Stimulated activated CD4-positive, alpha-beta T cell treated with anti-CD3 and anti-CD28 coated beads, Interleukin-4, amount 100 ng/mL, for 48 hours (primary cell): ENCODE data around the gene RPGRIP1.
"Not testable (repeated sequence)": the region's sequence is repeated elsewhere in the genome, so short reads cannot be mapped to it uniquely, and the experiment has no call there.

Source experiments
- DNase-seq, 2 donors: peaks; one replicate each; pipeline ENCODE4 v3.0.0-alpha.2; 2020; ENCODE audit warnings: low read depth in 2 of 2

The RPGRIP1 gene

GRCh38 chr14:21258889-21259787 is 20.7 kb upstream of the RPGRIP1 start:
- no peak for DNase-seq

GRCh38 chr14:21261824-21262223 is 18.1 kb upstream of the RPGRIP1 start:
- no peak for DNase-seq

- DNase-seq = no peak
These were observed 17.5 kb upstream of the RPGRIP1 start for GRCh38 chr14:21262410-21262809.

- no peak for DNase-seq
These were observed 16.4 kb upstream of the RPGRIP1 start for GRCh38 chr14:21263284-21264024.

- no peak for DNase-seq
These were observed 15.7 kb upstream of the RPGRIP1 start for GRCh38 chr14:21264025-21264801.

GRCh38 chr14:21267431-21267845 is 12.4 kb upstream of the RPGRIP1 start:
- no peak for DNase-seq

DNA sequence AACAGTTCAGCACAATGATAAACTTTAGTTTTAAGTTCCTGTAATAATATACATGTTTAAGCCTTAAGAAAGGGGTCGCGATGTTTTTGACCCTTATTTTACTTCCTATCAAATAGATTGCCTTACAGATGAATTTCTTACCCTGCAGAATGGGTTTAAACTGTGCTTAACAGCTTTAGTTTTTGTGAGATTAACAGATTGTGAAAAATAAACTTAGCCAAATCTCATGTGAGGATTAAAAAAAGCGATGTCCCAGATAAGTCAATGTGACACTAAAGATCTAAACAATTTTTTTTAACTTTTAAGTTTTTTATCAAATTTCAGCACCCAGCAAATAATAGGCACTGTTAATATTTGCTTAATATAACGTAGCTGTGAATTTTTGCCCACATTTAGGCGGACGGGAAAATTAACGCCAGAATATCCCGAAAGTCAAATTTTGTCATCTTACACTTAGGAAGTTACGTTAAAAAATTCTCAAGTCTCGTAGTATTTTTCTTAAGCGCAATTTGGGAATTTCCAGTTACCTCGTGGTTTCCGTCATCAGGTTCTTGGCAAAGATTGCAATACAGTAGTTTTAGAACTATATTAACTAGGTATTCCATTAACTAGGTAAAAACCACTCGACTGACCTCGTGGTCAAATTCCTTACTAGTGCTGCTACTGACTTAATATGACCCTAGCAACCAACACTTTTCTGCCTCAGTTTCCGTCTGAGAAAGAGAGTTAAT is 11.8 kb upstream of the RPGRIP1 start:
- DNase-seq = no peak

DNA sequence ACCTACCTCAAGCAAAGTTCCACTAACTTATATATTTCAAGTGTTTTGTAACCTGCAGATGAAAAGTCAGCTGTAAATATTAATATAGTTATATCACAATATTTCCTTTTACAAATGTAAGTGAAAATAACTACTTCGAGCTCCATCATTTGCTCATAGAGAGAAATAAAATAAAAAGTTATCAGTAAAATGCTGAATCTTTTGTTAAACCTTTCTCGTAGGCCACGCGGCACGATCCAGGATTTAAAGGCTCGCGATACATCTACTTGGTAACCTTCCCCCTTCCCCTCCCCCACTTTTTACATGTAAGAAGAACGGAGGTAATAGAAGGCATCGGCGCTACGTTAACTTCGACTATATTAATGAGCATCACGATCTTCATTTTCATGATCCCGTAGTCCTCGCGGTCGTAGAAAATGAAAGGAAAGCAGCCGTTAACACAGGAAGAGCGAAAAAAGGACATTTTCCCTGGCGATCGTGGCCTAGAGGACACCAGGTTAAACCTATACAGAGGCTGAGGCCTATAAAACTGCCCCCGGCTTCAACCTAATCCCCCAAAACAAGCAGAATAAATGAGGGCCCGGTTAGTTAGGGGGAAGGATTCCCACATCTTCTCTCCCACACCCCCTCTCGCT is 11.1 kb upstream of the RPGRIP1 start:
- DNase-seq = no peak

DNA sequence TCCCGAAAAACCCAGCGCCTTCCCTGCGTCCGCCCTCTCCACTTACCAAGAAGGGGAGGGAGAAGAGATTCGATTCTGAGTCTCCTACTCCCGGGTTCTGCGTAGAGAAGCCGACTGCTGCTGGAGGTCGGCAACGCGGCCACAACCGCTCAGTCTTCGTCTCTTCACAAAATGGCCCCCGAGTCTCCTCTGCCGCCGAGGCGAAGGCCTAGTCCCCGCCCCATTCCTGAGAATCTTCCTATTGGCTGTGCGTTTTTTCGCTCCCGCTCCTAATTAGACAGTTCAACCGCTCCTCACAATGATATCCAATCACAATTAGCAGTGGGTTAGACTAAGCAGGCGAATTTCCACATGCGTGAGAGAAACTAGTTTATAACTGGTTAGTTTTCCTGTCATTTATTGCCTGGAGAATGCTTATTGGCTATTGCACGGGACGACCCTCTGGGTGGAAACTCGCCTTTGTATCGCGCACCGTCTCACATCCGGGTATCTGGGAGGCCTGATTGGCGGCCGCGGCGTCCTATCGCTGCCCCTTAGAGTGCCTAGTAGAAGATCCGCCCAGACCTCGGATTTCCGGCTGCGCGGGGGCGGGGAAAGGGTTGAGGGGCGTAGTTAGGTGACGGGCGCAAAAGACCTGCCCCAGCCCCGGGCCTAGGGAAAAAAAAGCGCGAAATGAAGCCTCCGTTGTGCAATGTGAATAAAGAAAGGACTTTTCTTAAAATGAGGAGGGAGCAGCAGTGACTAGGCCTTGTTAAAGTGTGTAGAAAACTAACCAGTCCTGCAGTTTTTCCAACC is 10.4 kb upstream of the RPGRIP1 start, which contains the start of gene HNRNPC:
TSS of gene HNRNPC (minus strand) at position 191 of the 795 bp plus-strand sequence. CDS start 35,249 bp downstream, outside the sequence.
- peak; percentile 100 for DNase-seq

- DNase-seq = not testable (repeated sequence)
These were observed 7.2 kb upstream of the RPGRIP1 start for GRCh38 chr14:21272661-21273060.

GRCh38 chr14:21275261-21275858 is 4.5 kb upstream of the RPGRIP1 start:
- DNase-seq = no peak

DNA sequence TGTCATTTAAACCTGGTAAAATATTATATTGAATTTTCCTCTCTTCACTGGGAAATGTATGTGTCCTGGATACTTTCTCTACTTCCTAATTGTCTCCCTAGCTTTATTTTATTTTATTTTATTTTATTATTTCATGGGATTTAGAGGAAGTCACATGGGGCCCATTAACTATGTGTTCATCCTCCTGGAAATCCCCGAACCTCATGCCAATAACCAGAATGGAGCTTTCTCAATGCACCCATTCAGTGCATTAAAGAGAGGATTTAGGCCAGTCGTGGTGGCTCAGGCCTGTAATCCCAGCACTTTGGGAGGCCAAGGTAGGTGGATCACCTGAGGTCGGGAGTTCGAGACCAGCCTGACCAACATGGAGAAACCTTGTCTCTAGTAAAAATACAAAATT is 1.3 kb upstream of the RPGRIP1 start:
- no peak for DNase-seq

GRCh38 chr14:21281917-21282316 is 2.0 kb downstream of the RPGRIP1 start:
- DNase-seq = not testable (repeated sequence)

DNA sequence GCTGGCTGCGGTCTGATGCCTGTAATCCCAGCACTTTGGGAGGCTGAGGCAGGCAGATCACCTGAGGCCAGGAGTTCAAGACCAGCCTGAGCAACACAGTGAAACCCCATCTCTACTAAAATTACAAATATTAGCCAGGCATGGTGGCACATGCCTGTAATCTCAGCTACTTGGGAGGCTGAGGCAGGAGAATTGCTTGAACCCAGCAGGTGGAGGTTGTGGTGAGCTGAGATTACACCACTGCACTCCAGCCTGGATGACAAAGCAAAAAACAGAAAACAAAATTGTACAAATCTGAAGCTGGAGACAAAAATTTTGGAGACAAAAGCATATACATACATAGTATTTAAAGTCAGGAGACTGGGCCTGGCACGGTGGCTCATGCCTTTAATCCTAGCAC is 6.6 kb downstream of the RPGRIP1 start:
- DNase-seq = not testable (repeated sequence)

DNA sequence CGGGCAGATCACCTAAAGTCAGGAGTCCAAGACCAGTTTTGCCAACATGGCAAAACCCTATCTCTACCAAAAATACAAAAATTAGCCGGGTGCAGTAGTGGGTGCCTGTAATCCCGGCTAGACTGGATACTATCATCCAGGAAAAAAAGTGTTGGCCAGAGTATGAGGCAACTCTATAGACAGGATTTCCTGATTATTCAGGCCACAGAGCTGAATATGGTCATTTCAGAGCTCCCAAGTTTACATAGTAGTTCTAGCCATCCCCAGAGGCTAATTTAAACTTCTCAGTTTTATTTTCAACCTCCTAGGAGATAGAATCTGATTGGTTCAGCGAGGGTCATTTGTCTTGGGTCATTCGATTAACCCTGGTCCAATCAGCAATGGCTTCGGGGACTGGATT is 7.3 kb downstream of the RPGRIP1 start:
- no peak for DNase-seq

- DNase-seq = not testable (repeated sequence)
These were observed 14.1 kb downstream of the RPGRIP1 start for GRCh38 chr14:21294026-21294425.

DNA sequence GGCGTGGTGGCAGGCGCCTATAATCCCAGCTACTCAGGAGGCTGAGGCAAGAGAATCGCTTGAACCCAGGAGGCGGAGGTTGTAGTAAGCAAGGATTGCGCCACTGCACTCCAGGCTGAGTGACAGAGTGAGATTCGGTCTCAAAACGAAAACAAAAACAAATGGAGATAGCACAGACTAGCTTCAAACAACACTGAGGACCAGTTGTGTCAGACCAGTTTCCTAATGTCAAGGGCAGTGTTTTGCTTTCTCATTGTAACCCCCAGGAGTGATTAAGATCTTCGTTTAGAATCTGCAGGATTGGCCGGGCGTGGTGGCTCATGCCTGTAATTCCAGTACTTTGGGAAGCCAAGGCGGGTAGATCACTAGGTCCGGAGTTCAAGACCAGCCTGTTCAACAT is 18.5 kb downstream of the RPGRIP1 start:
- DNase-seq = no peak

DNA sequence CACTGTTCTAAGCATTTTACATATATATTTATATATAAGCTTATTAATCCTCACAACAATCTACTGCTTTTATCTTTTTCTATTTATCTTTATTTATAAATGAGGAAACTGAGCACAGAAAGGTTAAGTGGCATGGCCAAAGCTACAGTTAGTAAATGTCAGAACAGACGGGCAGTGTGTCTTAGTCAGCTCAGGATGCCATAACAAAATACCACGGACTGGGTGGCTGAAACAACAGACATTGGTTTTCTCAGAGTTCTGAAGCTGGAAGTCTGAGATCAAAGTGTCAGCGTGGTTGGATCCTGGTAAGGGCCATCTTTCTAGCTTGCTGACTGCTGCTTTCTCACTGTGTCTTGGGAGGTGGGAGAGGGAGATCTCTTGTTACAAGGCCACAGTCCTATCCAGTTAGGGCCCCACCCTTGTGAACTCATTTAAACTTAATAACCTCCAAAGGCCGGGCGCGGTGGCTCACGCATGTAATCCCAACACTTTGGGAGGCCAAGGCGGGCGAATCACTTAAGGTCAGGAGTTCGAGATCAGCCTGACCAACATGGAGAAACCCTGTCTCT is 19.8 kb downstream of the RPGRIP1 start:
- no peak for DNase-seq

DNA sequence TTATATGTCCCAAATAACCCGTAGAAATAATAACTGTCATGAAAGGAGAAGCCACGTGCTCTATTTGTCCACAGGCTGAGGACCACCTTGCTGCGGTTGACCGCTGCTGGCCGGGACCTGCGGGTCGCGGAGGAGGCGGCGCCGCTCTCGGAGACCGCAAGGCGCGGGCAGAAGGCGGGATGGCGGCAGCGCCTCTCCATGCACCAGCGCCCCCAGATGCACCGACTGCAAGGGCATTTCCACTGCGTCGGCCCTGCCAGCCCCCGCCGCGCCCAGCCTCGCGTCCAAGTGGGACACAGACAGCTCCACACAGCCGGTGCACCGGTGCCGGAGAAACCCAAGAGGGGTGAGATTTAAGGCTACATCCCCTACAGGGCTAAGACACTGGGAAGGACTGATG is 21.0 kb downstream of the RPGRIP1 start:
- peak; percentile 9 to 11 for DNase-seq
